Measurements from ENCODE around the gene KRTAP21-3.

DNA sequence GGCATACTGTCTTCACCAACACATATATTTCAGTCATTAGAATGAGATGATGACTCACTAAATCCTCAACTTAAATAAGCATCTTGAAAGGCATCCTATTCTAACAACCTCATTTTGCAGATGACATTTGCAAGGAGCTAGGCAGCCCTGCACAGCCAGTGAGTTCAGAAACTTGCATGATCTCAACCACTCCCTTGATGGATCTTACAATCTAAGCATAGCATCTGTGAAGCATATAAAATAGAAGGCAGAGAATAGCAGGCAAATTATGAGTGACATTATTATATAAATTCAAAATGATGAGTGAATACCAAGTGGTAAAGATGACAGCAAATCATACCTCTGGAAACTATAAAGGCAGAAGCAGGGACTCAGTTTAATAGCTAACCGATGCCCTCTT lies 44.3 kb downstream of the KRTAP21-3 start:
- no peak for TF ChIP-seq EZH2 (IDR thresholded peaks at IDR 0.05; ENCODE audit: insufficient read depth, poor library complexity, severe bottlenecking)
- TF ChIP-seq EZH2phosphoT487 (IDR thresholded peaks at IDR 0.05; ENCODE audit: insufficient read depth, low read depth) = no peak

All from GM23248 (cell line).